Fibroblast of lung (primary cell): Measurements from ENCODE around the gene KIF9.

Source experiments
- EZH2 ChIP-seq: IDR thresholded peaks from 2 replicates; pipeline ENCODE4 v1.5.1; 2012; ENCODE audit warnings: low read length, control low read depth, mild to moderate bottlenecking; ENCODE audit errors: missing control alignments
- TF ChIP-seq, protein P1 (sequence below), 2 donors: IDR thresholded peaks in 1 of 2; conservative IDR thresholded peaks in 1 of 2; 1 replicate in 1 of 2; 2 replicates in 1 of 2; pipeline ENCODE4 v1.5.1; 2011 to 2012; ENCODE audit warnings: low read length in 2 of 2, control low read depth in 1 of 2, inconsistent platforms in 1 of 2, low read depth in 1 of 2, mild to moderate bottlenecking in 1 of 2

DNA sequence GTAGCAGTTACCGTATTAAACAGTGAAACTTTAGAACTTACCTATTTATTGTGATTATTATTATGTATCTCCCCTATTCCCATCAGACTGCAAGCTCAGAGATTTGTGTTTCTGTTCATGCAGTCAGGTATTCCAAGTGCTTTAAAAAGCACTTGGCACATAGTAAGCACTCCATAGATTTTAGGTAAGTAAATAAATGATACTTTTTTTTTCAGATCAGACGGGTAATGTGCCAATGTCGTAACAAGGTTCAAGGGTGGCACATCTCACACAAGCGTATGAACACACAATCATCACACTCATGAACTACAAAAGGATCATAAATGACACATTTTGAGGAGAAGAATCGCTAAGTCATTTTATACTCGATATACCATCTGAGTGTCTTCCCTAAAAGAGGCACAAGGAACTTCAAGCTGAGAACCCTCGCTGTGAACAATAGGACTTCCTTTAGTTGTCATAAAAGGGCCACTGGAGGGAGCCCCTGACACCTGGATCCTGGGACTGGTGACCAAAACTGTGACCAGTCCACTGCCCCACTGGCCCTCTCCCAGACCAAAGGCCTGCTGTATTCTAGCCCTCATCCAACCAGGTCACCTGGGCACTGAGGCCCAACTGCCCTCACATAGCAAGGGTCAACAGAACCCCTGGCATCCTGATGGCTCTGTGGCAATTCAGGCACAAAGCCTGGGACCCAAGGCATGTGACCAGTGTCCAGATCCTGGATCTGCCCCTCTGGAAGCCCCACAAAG, 32.1 kb downstream of the KIF9 start:
- TF ChIP-seq, protein P1, sequence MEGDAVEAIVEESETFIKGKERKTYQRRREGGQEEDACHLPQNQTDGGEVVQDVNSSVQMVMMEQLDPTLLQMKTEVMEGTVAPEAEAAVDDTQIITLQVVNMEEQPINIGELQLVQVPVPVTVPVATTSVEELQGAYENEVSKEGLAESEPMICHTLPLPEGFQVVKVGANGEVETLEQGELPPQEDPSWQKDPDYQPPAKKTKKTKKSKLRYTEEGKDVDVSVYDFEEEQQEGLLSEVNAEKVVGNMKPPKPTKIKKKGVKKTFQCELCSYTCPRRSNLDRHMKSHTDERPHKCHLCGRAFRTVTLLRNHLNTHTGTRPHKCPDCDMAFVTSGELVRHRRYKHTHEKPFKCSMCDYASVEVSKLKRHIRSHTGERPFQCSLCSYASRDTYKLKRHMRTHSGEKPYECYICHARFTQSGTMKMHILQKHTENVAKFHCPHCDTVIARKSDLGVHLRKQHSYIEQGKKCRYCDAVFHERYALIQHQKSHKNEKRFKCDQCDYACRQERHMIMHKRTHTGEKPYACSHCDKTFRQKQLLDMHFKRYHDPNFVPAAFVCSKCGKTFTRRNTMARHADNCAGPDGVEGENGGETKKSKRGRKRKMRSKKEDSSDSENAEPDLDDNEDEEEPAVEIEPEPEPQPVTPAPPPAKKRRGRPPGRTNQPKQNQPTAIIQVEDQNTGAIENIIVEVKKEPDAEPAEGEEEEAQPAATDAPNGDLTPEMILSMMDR (conservative IDR thresholded peaks at IDR 0.05 in 1 of 2, IDR thresholded peaks at IDR 0.05 in 1 of 2; ENCODE audit: low read depth in 1 of 2, low read length in 2 of 2): peak; percentile 17 to 39
- TF ChIP-seq EZH2: no peak
